Neuronal stem cell (in vitro differentiated cells): Measurements from ENCODE around the gene YY1.

ENCODE experiments used
- DNase-seq: peaks from one replicate; pipeline ENCODE4 v3.0.0-alpha.2; 2013; ENCODE audit warnings: low spot score
- H2AFZ ChIP-seq: one replicate; pipeline ENCODE4 v1.6.1; 2013; ENCODE audit warnings: mild to moderate bottlenecking, low read length, inconsistent platforms
- H2AK5ac ChIP-seq: 2 replicates; pipeline ENCODE4 v1.6.1; 2013; ENCODE audit warnings: low read depth, mild to moderate bottlenecking, inconsistent platforms, low read length, moderate library complexity, mixed read lengths
- H2BK120ac ChIP-seq: 2 replicates; pipeline ENCODE4 v1.6.1; 2013; ENCODE audit warnings: low read depth, mild to moderate bottlenecking, inconsistent platforms, low read length, moderate library complexity, mixed read lengths
- H2BK12ac ChIP-seq: one replicate; pipeline ENCODE4 v1.6.1; 2013; ENCODE audit warnings: low read length, inconsistent platforms
- H2BK15ac ChIP-seq: 2 replicates; pipeline ENCODE4 v1.6.1; 2013; ENCODE audit warnings: mild to moderate bottlenecking, low read length, inconsistent platforms, mixed read lengths
- H2BK5ac ChIP-seq: one replicate; pipeline ENCODE4 v1.6.1; 2013; ENCODE audit warnings: inconsistent platforms, mild to moderate bottlenecking, low read length, moderate library complexity
- H3K14ac ChIP-seq: one replicate; pipeline ENCODE4 v1.6.1; 2013; ENCODE audit warnings: low read length, inconsistent platforms
- H3K18ac ChIP-seq: 2 replicates; pipeline ENCODE4 v1.6.1; 2013; ENCODE audit warnings: low read length, inconsistent platforms
- H3K23ac ChIP-seq: 2 replicates; pipeline ENCODE4 v1.6.1; 2013; ENCODE audit warnings: low read depth, mild to moderate bottlenecking, mixed read lengths, low read length, inconsistent platforms; ENCODE audit not compliant: poor library complexity
- H3K27ac ChIP-seq: replicated peaks from 3 replicates; pipeline ENCODE4 v1.5.1; 2013; ENCODE audit warnings: low read length, inconsistent platforms
- H3K27me3 ChIP-seq, 3 experiments: 2 replicates each; pipeline ENCODE4 v1.6.1; 2013; ENCODE audit warnings: low read length in 3 of 3, mild to moderate bottlenecking in 2 of 3, inconsistent platforms in 1 of 3, low read depth in 1 of 3, mixed read lengths in 1 of 3, moderate library complexity in 1 of 3; ENCODE audit not compliant: control insufficient read depth in 3 of 3, insufficient read depth in 3 of 3
- H3K36me3 ChIP-seq, 2 donors: replicated peaks in 1 of 2; 2 replicates each; pipeline ENCODE4 v1.6.1; 2013; ENCODE audit warnings: low read length in 2 of 2; ENCODE audit not compliant: control insufficient read depth in 2 of 2, insufficient read depth in 2 of 2
- H3K4ac ChIP-seq: 2 replicates; pipeline ENCODE4 v1.6.1; 2013; ENCODE audit warnings: inconsistent platforms, mild to moderate bottlenecking, low read length, moderate library complexity
- H3K4me1 ChIP-seq, 2 donors: 1 replicate in 1 of 2; 2 replicates in 1 of 2; pipeline ENCODE4 v1.6.1; 2013; ENCODE audit warnings: low read length in 2 of 2, low read depth in 1 of 2; ENCODE audit not compliant: control insufficient read depth in 2 of 2, insufficient read depth in 1 of 2
- H3K4me2 ChIP-seq: one replicate; pipeline ENCODE4 v1.6.1; 2013; ENCODE audit warnings: mild to moderate bottlenecking, low read length, inconsistent platforms; ENCODE audit not compliant: insufficient read depth, poor library complexity, severe bottlenecking
- H3K4me3 ChIP-seq, 2 donors: 2 replicates each; pipeline ENCODE4 v1.5.1; 2013; ENCODE audit warnings: low read length in 2 of 2, mild to moderate bottlenecking in 2 of 2, inconsistent platforms in 1 of 2, moderate library complexity in 1 of 2
- H3K79me1 ChIP-seq: one replicate; pipeline ENCODE4 v1.6.1; 2013; ENCODE audit warnings: low read depth, mild to moderate bottlenecking, inconsistent platforms, low read length, moderate library complexity
- H3K9ac ChIP-seq: one replicate; pipeline ENCODE4 v1.6.1; 2013; ENCODE audit warnings: mild to moderate bottlenecking, low read depth, low read length, inconsistent platforms; ENCODE audit not compliant: poor library complexity
- H3K9me3 ChIP-seq, 2 donors: replicated peaks in 1 of 2; 2 replicates each; pipeline versions ENCODE3 to v1.6.1; 2013; ENCODE audit warnings: low read length in 2 of 2, mild to moderate bottlenecking in 2 of 2, inconsistent platforms in 1 of 2, low read depth in 1 of 2, mixed read lengths in 1 of 2, moderate library complexity in 1 of 2; ENCODE audit not compliant: control insufficient read depth in 2 of 2, insufficient read depth in 1 of 2
- H4K8ac ChIP-seq: one replicate; pipeline ENCODE4 v1.6.1; 2013; ENCODE audit warnings: low read depth, mild to moderate bottlenecking, inconsistent platforms, low read length, moderate library complexity
- H4K91ac ChIP-seq: one replicate; pipeline ENCODE4 v1.6.1; 2013; ENCODE audit warnings: low read length, low read depth, mild to moderate bottlenecking, inconsistent platforms; ENCODE audit not compliant: poor library complexity
- WGBS, 2 donors: extraction: QIAGEN DNeasy Blood & Tissue Kit; methylation state at CpG; one replicate each; pipeline ENCODE4 v1.1.7; 2013; ENCODE audit warnings: missing lambda C conversion rate in 2 of 2, mixed read lengths in 1 of 2; ENCODE audit not compliant: insufficient read length in 2 of 2, insufficient replicate concordance in 1 of 2; ENCODE audit errors: extremely low coverage in 2 of 2; 5-methylcytosine and 5-hydroxymethylcytosine counted together

YY1 gene

DNA sequence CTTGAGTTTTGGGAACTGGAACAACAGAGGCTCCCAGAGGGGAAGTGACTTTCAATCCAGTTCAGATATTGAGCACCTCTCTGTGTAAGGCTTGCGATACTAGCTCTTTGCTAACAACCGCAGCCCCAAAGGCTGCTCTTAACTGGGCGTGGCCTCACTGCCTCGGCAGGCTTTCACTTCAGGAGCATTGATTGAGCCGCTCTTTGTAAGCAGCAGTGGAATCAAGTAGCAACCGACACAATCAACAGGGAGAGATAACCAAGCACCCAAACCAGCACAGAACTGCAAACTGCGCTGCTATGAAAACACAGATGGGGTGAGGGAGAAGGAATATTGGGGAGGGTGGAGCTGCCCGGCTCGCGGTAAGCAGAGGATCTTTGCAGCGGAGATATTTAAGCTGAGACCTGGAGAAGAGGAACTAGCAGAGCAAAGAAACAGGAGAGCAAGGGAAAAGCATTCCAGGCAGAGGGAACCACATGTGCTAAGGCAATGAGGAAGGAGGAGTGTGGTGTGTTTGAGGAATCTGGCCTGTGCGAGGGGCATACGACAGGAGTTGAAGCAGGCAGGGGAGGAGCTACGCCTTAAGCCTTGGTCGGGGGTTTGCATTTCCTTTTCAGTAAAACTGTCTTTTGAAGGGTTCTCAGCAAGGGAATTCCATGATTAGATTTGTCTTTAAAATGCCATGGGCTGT lies 17.3 kb upstream of the YY1 start:
- Histone ChIP-seq H2BK120ac (no peak overlapping the region), H3K27me3 (no peaks in the 10 kb centered on the region), H2AK5ac (peak overlapping the region; percentile 80), H3K4me1 (peaks cover 29 to 34% of the 10 kb centered on the region in 2 donors), H3K27ac (peak overlapping the region; percentile 96), H3K23ac (no peak overlapping the region), H4K91ac (peak overlapping the region; percentile 77), H2BK15ac (peak overlapping the region; percentile 88), H3K4me2 (peak overlapping the region; percentile 82), H2BK12ac (no peak overlapping the region), H3K79me1 (peaks cover 5% of the 10 kb centered on the region), H3K9me3 (no peaks in the 10 kb centered on the region), H3K4ac (no peak overlapping the region), H4K8ac (no peak overlapping the region), H3K18ac (peak overlapping the region; percentile 94), H2AFZ (peak overlapping the region; percentile 76), H3K4me3 (peak overlapping the region; percentile 49 to 71), H3K14ac (no peak overlapping the region), H3K36me3 (peaks cover 0 to 3% of the 10 kb centered on the region in 2 donors), H2BK5ac (peak overlapping the region; percentile 93), H3K9ac (peak overlapping the region; percentile 86)
- peak; percentile 66 for DNase-seq
- no CpG with 5 or more reads among the region's 15 CpGs for WGBS, 2 donors

DNA sequence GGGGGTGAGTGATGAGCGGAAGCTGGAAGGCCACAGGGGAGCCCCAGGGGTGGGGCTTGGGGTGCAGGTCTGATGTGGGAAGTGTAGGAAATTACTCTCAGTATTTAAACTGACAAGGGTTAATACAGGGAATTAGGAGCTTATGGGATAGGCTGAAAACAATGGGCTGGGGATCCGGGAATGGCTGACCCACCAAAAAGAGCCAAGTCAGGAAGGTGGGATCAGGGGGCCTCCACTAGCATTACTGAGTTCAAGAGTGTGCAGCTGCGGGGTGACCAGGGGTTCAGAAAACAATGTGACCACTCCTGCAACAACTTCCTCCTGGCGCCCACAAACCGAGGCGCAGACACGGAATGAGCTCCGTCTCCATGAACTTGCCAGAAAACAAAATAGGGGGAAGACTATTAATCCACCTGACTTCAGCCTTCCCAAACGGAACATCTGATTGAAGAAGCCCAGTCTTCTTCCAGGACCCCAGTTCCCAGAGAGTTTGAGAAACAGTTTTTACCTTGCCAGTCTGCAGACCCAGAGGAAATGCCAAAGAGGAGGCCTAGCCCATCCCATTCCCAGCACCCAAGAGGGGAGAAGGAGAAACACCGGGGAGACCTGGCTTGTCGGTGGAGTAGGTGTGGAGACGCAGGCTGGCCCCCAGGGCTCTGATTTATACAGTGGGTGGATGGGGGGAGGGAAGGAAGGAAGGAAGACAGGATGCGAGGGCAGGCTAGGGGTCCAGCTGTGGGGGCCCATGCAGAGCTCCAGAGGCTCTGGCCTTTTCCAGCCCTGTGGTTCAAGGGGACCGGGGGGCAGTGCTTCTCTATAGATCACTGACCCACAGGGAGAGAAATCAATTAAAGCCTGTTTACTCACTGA lies 16.5 kb upstream of the YY1 start:
- Histone ChIP-seq H4K8ac (peak overlapping the region; percentile 92), H2BK12ac (no peak overlapping the region), H2AFZ (peak overlapping the region; percentile 76), H3K4me2 (peak overlapping the region; percentile 82), H4K91ac (no peak overlapping the region), H3K36me3 (peaks cover 2 to 10% of the 10 kb centered on the region in 2 donors), H3K4me3 (peak overlapping the region in 1 of 2 donors; percentile 49), H3K23ac (no peak overlapping the region), H3K9me3 (no peaks in the 10 kb centered on the region), H3K18ac (peak overlapping the region; percentile 85), H2BK120ac (no peak overlapping the region), H3K14ac (no peak overlapping the region), H2AK5ac (peak overlapping the region; percentile 80), H3K27me3 (no peaks in the 10 kb centered on the region), H3K9ac (no peak overlapping the region), H3K79me1 (peaks cover 5% of the 10 kb centered on the region), H3K27ac (peak overlapping the region; percentile 96), H2BK5ac (peak overlapping the region; percentile 93), H2BK15ac (peak overlapping the region; percentile 81), H3K4ac (no peak overlapping the region), H3K4me1 (peaks cover 29 to 34% of the 10 kb centered on the region in 2 donors)
- WGBS, 2 donors: no CpG with 5 or more reads among the region's 14 CpGs
- no peak for DNase-seq

DNA sequence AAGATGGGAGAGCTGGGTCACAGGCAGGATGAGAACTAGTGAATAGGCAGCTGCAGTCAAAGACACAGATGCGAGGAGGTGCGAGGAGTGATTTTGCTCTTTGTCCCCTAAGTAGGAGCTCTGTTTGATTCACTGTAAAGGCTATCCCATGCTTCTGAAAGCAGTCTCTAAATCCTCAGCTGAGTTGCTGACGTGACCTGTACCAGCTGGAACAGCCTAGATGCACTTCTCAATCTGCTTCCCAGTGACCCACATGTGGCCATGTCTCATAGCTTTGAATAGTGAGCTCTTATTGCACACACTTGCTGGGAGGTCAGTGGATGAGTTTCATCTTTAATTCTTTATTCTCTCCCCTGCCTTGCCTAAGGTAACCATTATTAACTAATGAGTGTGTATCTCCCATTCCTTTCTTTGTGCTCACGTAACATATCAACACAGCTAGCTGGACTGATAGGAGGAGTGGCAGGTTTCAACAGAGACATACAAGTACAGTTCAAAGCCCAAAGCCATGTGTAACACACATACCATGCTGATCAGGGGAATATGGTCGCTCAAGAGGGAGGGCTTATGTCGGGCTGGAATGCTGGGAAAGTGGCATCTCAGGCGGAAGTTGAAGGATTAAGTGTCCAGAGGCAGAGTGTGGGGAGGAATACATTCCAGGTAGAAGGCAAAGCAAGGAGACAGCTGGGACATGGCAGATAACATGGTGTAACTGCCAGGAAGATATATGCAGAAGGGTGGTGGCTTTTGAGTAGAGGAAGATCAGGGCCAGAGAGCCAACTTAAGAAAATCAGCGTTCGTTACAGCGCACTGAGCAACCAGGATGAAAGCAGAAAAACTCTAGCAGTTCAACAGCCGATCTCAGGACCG lies 15.4 kb upstream of the YY1 start:
- Histone ChIP-seq H3K27ac (peak overlapping the region; percentile 96), H3K27me3 (no peaks in the 10 kb centered on the region), H2AFZ (no peak overlapping the region)

More for the DNA sequence above, 15.4 kb upstream of the YY1 start:
- Histone ChIP-seq H3K23ac (no peak overlapping the region), H3K4me2 (no peak overlapping the region), H3K9ac (peak overlapping the region; percentile 32), H4K8ac (no peak overlapping the region), H3K79me1 (peaks cover 5% of the 10 kb centered on the region), H3K4me1 (peaks cover 29 to 34% of the 10 kb centered on the region in 2 donors), H3K18ac (no peak overlapping the region), H3K4me3 (no peak overlapping the region), H3K36me3 (peaks cover 2 to 19% of the 10 kb centered on the region in 2 donors), H2BK12ac (no peak overlapping the region), H3K4ac (no peak overlapping the region), H3K14ac (no peak overlapping the region), H4K91ac (no peak overlapping the region), H2BK5ac (no peak overlapping the region), H2AK5ac (no peak overlapping the region), H2BK15ac (peak overlapping the region; percentile 5), H2BK120ac (no peak overlapping the region), H3K9me3 (no peaks in the 10 kb centered on the region)
- WGBS, 2 donors: no CpG with 5 or more reads among the region's 12 CpGs
- DNase-seq: no peak
